ENCODE results near the gene ASB15.
A peak's percentile ranks its signal among the peaks of the same experiment; 100 is the strongest.

ASB15 gene

GRCh38 chr7:123669485-123669884 lies 67.9 kb downstream of the ASB15 start:
- DNase-seq = no peak

- no peak for DNase-seq
Observed at GRCh38 chr7:123673137-123673732, 71.6 kb downstream of the ASB15 start.

DNA sequence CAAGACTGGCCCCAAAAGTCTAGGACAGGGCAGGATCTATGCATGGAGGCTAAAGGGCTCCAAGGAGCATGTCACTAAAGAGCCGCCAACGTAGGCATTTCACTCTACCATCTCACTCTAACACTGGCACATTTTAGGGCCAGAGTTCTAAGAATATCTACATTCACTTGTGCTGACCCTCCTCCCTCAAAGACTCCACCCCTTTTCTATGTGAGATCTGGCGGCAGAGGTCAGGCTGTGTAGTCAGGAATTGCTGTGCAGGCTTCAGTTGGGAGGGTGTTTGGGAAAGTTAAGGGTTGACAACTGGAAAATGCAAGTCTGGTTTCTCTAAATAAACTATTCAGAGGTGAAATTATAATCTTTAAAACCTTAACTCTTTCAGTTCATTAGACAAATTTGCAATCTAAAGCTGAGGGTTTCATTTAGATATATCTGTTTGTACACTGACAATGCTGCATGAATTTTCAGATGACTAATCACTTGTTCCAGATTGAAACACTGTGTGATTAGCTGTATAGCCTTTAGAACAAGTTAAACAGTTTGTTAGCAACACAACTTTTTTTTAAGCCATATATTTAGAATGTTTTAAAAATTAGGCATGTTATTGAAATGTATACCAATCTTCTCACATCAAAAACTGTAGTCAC lies 72.3 kb downstream of the ASB15 start:
- DNase-seq = no peak

DNA sequence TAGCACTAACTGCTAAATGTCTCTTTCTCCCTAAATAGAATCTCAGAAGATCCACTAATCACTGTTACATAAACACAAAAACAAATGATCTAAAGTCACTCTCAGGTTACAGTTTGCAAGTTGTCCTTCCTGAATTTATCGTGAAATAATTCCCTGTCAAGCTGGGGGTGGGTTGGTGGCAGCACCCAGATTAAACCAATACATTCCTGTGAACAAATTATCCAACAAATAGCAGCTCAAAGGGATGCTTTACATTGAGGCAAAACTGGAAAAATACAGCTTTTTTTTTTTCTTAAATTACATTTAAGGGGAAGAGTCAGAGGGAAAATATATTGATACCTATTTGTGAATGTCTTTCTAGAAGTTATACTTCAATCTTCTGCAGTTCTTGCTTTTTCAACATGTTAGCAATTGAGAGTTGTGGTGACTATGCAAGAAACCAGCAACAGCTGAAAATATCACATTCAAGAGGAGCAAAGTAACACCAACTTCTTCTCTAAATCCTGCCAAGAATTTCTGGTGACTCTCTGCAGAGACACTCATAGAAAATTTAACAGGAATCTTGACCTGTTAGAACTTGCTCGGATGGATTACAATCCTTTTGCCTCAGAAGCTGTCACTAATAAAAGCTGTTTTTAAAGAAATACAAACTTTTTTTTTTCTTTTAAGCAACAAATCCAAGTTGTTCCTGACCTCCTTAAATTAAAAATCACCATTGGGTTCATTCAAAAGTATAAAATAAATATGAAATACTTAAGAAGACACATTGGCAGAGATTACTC lies 73.0 kb downstream of the ASB15 start:
- no peak for DNase-seq

- no peak for DNase-seq
Observed at GRCh38 chr7:123675181-123675473, 73.5 kb downstream of the ASB15 start.

DNA sequence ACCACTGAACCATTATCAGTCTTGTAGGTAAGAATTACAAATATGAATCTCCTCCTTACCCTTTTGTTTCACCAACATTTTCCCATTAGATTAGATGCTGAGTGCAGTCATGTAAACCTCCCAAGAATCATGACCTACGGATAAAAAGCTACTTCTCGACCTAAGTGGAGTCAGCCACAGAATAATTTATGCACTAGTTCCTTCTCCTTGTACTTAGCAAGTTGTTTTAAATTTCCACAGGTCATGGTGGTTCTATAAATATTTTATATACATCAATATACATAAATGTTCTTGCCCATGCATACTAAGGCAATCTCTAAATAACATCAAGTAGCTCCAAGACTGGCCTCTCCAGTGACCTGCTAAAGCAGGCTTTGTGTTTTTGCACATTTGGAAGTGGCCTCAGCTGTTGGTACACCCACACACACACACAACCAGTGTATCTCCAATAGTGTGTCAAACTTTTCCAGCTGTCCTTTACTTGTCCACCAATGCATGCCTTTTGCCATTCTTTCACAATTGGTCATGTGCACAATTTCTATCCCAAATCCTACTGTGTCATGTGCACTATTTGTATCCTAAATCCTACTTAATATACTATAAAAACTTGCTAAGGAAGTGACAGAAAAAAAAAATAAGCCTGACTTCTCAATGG lies 75.6 kb downstream of the ASB15 start:
- DNase-seq = no peak

DNA sequence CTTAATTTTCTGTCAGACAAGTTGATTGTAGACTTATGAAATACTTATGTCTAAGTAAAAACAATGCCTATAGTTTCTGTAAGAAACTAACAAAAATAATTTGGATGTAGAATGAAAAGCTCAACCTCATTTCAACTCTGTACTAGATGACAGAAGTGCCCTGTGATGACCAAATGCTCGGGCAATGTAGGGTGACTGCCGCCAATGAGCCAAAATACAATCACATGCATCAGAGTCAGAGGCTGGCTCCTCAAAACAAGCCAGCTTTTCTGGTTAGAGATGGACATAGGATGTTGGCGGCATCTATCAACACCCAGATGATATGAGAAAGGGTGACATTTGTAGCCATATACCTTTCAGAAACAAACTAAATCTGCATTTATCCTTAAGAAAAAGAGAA lies 78.0 kb downstream of the ASB15 start:
- DNase-seq = no peak

DNA sequence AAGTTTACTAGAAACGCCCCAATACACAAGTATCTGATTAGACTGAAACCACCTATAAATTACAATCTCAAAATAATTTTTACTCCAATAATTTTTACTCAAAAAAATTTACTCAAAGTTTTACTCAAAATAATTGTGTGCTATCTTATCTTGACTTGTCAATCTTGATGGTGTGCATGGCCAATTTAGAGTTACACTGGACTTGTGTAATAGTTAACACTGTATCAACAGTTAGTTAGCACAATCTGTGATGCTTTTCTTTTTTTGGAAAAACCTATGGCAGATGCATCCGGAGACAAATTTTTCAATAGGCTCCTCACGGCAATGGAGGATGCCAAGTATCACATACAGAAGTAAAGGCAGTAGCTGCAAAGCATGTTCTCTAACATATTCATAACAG lies 79.0 kb downstream of the ASB15 start:
- DNase-seq = no peak

- no peak for DNase-seq
Observed at GRCh38 chr7:123681561-123681960, 79.9 kb downstream of the ASB15 start.

- DNase-seq = peak in 3 of 6 experiments; percentile 16 to 47 (median 30)
Observed at GRCh38 chr7:123682690-123683089, 81.1 kb downstream of the ASB15 start.

DNA sequence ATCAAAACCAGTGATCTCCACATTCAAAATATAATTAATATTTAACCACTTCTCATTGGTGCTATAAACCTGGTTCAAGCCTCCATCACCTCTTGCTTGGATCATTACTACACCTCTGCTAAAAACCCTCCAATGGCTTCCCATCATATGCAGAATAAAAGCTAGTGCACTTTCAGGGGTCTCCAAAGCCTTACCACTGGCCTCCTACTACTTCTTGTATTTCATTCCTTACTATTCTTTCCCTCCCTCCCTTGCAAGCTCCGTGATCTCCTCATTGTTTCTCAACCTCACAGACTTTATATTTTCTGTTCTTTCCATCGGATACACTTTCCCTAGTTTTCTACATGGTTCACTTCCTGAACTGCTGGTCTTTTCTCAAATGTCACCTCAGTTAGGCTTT lies 85.5 kb downstream of the ASB15 start:
- DNase-seq = no peak

GRCh38 chr7:123687727-123688126 lies 86.1 kb downstream of the ASB15 start:
- DNase-seq = no peak

Data from stimulated activated naive CD4-positive, alpha-beta T cell (primary cell).